Thyroid gland (tissue), 4 donors: ENCODE results near the gene DNAJC10.

ENCODE experiments used
- CTCF ChIP-seq, 6 experiments: fragments of 200-600 bp in 3 of 6; fragments of 450-650 bp in 3 of 6; sonication (generic) in 3 of 6; IDR thresholded peaks; one replicate each; pipeline ENCODE4 v1.5.1; 2016 to 2019; ENCODE audit warnings: antibody characterized with exemption in 6 of 6, mild to moderate bottlenecking in 2 of 6, inconsistent platforms in 1 of 6, moderate library complexity in 1 of 6
- POLR2A ChIP-seq, 2 donors: fragments of 450-650 bp; IDR thresholded peaks; one replicate each; pipeline ENCODE4 v1.6.1; 2017; ENCODE audit warnings: antibody characterized with exemption in 2 of 2, mild to moderate bottlenecking in 2 of 2, moderate library complexity in 1 of 2

- TF ChIP-seq CTCF (IDR thresholded peaks at IDR 0.05) (no peak), POLR2A (IDR thresholded peaks at IDR 0.05) (no peak)
These were observed 115.0 kb downstream of the DNAJC10 start for GRCh38 chr2:182831101-182831500.
